H1 (cell line): ENCODE data around the gene KDM4E. TPM values are rescaled to one million over a fixed set of nuclear protein-coding genes. Genes with fewer than 3 reads are reported as not detected.

ENCODE experiments used
- BCL11A ChIP-seq, 2 experiments: IDR thresholded peaks; one replicate each; pipeline ENCODE4 v1.6.1; 2011; ENCODE audit warnings: low read depth in 2 of 2, low read length in 2 of 2, mild to moderate bottlenecking in 2 of 2
- CREB1 ChIP-seq: IDR thresholded peaks from 2 replicates; pipeline ENCODE4 v1.6.1; 2012; ENCODE audit warnings: inconsistent platforms
- GTF2F1 ChIP-seq: IDR thresholded peaks from 2 replicates; pipeline ENCODE4 v1.6.1; 2012; ENCODE audit warnings: low read depth, low read length, improper control_type of control experiment, borderline replicate concordance
- HDAC2 ChIP-seq, 2 experiments: fragments of 300-600 bp in 1 of 2; sonication (generic) in 1 of 2; IDR thresholded peaks; 2 replicates each; pipeline ENCODE4 v1.6.1; 2011 to 2012; ENCODE audit warnings: low read depth in 2 of 2, low read length in 2 of 2, mild to moderate bottlenecking in 2 of 2, moderate library complexity in 2 of 2, borderline replicate concordance in 1 of 2, inconsistent platforms in 1 of 2
- HDAC6 ChIP-seq: IDR thresholded peaks from one replicate; pipeline ENCODE4 v1.7.1; 2012; ENCODE audit warnings: low read depth, mild to moderate bottlenecking, inconsistent platforms, low read length, moderate library complexity
- YY1 ChIP-seq: IDR thresholded peaks from 2 replicates; pipeline ENCODE4 v1.6.1; 2011; ENCODE audit warnings: low read depth, mild to moderate bottlenecking, low read length
- polyA plus RNA-seq, 7 experiments: library from polyadenylated mRNA; depleted of rRNA in 3 of 7; stranded (reverse) in 5 of 7; unstranded in 2 of 7; fragments of >200 nt in 5 of 7; fragments of 200-250 nt in 2 of 7; gene quantifications; 1 replicate in 5 of 7; 2 replicates in 1 of 7; 4 replicates in 1 of 7; pipeline versions ENCODE4 v1.2.1 to v1.2.3, GENCODE V29; 2011 to 2013; ENCODE audit warnings: missing spikeins in 2 of 7, mixed read lengths in 2 of 7
- total RNA-seq: library from RNA; stranded (reverse); fragmentation: NEBNext Ultra II Directional; extraction: Animal tissue kit (Norgen Biotek cat#: 25700); gene quantifications from 2 replicates; pipeline ENCODE4 v1.2.1, GENCODE V29; 2021
- TF ChIP-seq, protein P1 (sequence below), 3 experiments: IDR thresholded peaks; 1 replicate in 2 of 3; 2 replicates in 1 of 3; pipeline versions ENCODE4 v1.5.1 to v1.6.1; 2011; ENCODE audit warnings: low read length in 3 of 3, mild to moderate bottlenecking in 3 of 3, inconsistent platforms in 2 of 3, low read depth in 1 of 3, moderate library complexity in 1 of 3; ENCODE audit not compliant: insufficient read depth in 1 of 3; ENCODE audit errors: control extremely low read depth in 1 of 3
- TF ChIP-seq, protein P2 (sequence below): IDR thresholded peaks from 2 replicates; pipeline ENCODE4 v1.6.1; 2012; ENCODE audit warnings: inconsistent platforms

The KDM4E gene
- total and polyA plus RNA-seq, 2 of the 8 experiments (the other 6 are each of a cell fraction or from before 2014, with no cell fraction given), result not detected

DNA sequence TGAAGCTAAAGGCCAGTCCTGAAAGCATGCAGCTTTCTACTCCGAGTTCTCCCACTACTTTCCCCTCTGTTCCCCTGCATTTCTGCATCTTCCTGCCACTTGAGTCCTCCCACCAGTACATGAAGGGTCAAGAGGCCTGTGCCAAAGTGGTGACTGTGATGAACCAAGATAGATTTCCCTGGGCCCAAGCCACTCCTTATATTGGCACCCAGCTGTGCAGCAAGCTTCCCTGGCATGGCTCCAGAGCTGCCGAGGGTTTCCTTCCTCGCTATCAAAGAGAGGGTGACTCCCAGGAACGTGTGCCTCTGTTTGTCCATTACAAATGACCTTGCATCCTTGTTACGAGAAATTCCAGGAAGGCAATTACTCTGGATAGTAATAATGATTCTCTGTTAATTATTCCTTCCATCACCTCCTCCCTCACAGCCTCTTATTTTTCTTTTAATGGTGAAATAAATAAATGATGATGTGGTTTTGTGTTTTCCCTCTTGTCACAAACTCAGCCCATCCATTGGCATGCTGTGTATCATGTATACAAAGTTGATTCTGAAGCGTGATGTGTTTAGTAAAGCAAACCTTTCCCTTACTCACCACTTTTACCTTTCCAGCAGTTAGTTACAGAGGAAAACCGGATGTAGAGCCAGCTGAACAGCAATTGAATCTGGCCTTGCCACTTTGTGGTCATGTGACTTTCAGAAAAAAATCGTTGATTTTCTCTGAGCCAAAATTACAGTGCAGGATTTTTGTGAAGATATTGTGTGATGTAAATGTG lies 49.9 kb downstream of the KDM4E start (continued):
- TF ChIP-seq BCL11A (IDR thresholded peaks at IDR 0.05; ENCODE audit: low read depth in 2 of 2, low read length in 2 of 2), result no peak
- no peak for TF ChIP-seq HDAC2 (IDR thresholded peaks at IDR 0.05; ENCODE audit: borderline replicate concordance in 1 of 2, low read depth in 2 of 2, low read length in 2 of 2)
- no peak for TF ChIP-seq HDAC6
- TF ChIP-seq, protein P1, sequence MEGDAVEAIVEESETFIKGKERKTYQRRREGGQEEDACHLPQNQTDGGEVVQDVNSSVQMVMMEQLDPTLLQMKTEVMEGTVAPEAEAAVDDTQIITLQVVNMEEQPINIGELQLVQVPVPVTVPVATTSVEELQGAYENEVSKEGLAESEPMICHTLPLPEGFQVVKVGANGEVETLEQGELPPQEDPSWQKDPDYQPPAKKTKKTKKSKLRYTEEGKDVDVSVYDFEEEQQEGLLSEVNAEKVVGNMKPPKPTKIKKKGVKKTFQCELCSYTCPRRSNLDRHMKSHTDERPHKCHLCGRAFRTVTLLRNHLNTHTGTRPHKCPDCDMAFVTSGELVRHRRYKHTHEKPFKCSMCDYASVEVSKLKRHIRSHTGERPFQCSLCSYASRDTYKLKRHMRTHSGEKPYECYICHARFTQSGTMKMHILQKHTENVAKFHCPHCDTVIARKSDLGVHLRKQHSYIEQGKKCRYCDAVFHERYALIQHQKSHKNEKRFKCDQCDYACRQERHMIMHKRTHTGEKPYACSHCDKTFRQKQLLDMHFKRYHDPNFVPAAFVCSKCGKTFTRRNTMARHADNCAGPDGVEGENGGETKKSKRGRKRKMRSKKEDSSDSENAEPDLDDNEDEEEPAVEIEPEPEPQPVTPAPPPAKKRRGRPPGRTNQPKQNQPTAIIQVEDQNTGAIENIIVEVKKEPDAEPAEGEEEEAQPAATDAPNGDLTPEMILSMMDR (IDR thresholded peaks at IDR 0.05; ENCODE audit: control extremely low read depth in 1 of 3, insufficient read depth in 1 of 3, low read depth in 1 of 3, low read length in 3 of 3), result no peak
- TF ChIP-seq CREB1, result no peak
- TF ChIP-seq, protein P2, sequence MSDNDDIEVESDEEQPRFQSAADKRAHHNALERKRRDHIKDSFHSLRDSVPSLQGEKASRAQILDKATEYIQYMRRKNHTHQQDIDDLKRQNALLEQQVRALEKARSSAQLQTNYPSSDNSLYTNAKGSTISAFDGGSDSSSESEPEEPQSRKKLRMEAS, result no peak
- no peak for TF ChIP-seq YY1
- no peak for TF ChIP-seq GTF2F1
